Left hindlimb (tissue), 1 donor: ENCODE measurements around the gene MYO7A.

Experiments used
- DNase-seq: peaks from one replicate; pipeline ENCODE4 v3.0.0-alpha.2; 2018

MYO7A gene

DNA sequence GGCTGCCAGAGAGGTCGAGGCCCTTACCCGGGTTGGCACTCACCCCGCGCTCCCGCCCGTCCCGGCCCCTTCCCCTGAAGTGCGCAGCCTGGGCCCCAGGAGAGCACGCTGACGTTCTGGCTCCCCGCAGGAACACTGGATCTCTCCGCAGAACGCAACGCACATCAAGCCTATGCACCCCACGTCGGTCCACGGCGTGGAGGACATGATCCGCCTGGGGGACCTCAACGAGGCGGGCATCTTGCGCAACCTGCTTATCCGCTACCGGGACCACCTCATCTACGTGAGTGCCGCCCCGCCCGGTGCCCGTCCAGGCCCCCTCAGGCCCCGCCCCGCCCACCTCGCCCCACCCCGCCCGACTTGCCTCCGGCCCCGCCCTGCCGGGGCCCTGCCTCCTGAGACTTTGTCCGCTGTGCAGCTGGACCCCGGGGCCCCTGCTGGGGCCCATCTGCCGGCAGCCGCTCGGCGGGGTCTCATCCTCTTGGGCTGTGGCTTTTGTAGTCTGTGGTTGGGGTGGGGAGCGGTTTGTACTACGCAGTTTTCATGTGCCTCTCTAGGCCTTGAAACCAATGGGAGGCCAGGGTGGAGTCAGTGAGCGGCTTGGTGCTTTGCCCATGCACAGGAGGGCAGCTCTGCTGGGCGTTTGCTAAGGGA, 19.7 kb downstream of the MYO7A start:
- no peak for DNase-seq

DNA sequence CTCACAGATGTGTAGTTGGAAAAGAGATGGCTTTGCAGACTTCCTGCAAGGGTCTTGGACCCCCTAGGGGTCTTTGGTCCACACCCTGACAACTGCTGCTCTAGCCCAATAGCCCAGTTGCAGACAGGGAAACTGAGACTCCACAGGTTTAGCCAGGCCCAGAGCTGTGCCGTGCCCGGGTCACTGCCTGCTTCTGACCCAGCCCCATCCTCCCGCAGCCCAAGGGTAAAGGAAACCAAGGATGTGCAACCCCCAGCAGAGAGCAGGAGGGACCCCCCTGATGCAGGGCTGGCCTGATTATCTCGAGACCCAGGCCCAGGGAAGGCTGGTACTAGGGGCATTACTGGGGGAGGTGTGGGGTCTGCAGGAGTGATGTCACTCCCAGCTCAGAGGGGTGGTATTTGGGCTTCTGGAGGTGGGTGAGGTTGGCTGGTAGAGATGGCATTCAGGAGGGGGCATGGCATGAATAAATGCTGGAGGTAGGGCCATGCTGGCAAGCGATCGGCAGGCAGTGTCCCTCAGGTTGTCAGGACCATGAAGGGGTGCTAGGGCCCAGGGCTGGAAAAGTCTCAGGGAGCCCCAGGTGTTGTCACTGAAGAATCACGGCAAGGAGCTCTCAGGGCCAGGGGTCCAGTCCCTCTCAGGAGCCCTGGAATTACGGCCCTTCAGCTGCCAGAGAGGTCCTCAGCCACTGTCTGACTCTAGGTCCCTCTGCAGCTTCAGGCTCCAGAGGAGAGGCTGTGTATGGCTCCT, 21.1 kb downstream of the MYO7A start:
- DNase-seq, result no peak

- no peak for DNase-seq
Measured at GRCh38 chr11:77149716-77150392, 21.8 kb downstream of the MYO7A start.

- DNase-seq, result no peak
Measured at GRCh38 chr11:77150836-77151235, 22.8 kb downstream of the MYO7A start.

DNA sequence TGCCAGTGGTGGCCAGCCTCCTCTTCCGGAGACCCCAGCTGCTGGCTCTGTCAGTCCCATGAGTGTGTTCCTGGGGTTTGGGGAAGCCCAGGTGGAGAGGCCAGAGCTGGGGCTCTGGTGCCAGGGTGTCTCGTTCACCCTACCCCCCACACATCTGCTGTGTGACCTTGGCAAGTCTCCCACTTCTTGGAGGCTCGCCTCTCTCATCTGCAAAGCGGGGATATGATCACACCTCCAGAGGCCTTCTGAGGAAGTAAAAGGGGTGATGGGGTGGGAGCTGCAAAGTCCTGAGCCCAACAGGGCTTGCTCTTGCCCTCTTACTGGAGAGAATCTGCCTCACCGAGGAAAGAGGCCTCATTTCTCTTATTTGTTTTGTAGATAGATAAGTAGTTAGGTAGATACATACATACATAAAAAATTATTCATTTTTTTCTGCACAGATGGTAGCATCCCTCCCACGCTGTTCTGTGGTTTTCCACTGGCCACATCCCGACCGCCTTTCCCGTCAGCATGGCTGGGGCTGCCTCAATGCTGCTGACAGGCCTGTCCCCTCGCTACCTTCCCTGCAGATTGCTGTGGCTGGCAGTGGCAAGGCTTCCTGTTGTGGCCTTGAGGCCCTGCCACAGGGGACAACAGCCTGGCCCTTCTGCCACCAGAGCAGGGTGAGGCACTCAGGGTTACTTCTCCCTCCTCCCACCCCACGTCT, 23.9 kb downstream of the MYO7A start:
- DNase-seq, result no peak

- no peak for DNase-seq
Measured at GRCh38 chr11:77152846-77153245, 24.8 kb downstream of the MYO7A start.

DNA sequence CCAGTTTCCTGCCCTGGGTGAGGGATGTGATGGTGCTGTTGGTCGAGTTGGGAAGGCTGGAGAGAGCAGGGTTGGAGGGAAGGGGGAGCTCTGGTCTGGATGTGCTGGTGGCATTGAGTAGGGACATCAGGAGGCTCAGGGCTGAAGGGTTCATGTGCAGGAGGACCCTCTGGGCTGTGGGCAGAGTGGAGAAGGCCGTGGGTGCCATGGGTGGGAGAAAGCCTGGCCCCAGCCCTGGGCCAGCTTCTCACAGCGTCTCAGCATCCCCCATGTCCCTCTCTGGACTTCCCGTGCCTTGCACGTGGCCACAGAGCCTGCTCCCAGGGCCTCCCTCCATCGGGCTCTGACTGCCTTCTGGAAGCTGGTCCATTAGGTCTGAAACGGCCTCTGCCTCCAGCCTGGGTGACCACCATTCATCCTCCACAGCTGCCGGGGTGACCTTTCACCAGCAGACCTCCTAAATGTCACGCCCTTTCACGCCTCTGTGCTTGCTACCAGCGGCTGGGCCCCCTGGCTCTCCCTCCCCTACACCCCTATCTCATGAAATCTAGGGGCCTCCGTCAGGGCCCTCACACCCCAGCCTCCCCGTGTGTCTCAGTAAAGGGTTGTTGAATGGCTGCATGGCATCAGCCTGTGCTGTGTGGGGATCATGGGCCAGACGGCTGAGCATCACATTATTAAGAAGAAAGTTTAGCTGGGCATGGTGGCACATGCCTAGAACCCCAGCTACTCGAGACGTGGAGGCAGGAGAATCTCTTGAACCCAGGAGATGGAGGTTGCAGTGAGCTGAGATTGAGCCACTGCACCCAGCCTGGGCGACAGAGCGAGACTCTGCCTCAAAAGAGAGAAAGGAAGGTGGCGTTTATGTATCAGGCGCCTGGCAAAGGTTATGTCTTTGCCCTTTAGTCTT, 25.5 kb downstream of the MYO7A start:
- no peak for DNase-seq

- peak; percentile 79 for DNase-seq
Measured at GRCh38 chr11:77154381-77155081, 26.5 kb downstream of the MYO7A start.

DNA sequence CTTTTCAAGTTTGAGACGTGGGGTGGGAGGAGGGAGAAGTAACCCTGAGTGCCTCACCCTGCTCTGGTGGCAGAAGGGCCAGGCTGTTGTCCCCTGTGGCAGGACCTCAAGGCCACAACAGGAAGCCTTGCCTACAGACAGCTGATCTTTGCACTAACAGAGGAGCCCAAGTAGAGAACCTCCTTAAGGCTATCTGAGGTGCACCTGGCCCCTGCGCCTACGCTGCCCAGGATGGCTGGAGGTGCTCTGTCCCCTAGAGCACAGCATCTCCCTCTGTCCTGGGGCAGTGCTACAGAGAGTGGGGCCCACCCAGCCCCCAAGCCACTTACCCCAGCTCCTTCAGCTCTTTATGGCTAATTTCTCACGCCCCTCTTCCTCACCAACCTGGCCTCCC, 27.0 kb downstream of the MYO7A start:
- no peak for DNase-seq

- no peak for DNase-seq
Measured at GRCh38 chr11:77155556-77156130, 27.6 kb downstream of the MYO7A start.

- no peak for DNase-seq
Measured at GRCh38 chr11:77156396-77157195, 28.6 kb downstream of the MYO7A start.

- DNase-seq, result no peak
Measured at GRCh38 chr11:77158041-77158695, 30.1 kb downstream of the MYO7A start.

DNA sequence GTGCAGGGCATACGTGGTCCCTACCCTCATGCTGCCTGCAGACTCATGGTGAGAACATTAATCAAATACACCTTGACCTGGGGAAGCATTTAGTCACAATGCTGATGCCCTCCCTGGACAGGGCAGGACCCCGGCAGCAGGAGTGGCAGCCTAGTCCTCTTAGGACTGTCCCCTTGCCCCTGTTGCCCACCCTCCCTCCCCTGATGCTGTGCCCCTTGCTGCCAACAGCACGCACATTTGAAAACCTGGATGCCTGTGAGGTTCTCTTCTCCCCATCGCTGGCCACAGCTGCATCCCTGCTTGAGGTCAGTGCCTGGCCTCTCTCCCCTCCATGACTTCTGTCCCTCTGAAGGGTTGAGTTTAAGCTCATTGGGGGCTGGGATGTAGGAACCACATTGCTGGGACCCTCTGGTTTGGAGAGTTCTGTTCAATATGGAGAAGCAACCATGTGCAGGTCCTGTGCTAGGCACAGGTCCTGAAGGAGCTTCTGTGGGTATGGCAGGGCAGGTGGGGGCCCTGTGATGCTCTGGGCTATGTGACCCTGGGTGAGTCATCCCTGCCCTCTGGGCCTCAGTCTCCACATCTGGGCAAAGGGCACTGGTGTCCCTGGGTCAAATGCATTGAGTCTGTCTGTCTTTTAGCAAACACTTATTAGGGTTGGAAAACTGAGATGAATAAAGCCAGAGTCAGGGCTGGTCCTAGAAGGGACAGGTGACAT, 31.3 kb downstream of the MYO7A start:
- no peak for DNase-seq

DNA sequence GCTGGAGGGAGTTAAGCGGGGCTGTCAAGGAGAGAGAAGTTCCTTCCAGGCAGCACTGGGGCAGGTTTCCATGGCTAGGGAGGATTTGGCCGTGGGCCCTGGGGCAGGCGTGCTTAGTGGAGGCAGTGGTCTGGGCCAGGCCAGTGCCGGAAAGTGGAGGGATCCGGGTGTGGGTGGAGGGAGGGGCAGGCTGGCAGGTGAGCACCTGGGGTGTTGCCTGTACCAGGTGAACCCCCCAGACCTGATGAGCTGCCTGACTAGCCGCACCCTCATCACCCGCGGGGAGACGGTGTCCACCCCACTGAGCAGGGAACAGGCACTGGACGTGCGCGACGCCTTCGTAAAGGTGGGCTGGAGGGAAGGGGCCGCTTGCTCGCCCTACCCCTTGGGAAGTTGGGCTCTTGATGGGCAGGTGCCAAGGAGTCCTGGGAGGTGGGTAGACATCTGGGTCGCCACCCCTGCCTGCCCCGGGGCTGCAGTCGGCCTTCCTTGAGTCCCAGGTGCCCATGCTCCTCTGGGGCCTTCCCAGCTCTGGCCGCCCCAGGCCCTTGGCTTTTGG, 32.0 kb downstream of the MYO7A start:
- DNase-seq, result no peak

DNA sequence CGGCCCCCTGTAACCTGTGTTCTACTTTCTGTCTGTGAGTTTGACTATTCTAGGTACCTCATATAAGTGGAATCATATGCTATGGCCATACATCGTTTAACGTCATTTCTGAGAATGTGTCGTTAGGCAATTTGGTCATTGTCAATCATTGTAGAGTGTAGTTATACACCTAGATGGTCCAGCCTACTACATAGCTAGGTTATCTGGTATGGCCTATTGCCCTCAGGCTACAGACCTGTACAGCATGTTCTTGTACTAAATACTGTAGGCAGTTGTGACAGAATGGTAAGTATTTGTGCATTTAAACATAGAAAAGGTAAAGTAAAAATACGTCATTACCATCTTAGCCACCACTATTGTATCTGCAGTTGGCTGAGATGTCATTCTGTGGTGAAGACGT, 35.2 kb downstream of the MYO7A start:
- no peak for DNase-seq

GRCh38 chr11:77165066-77165465, 37.0 kb downstream of the MYO7A start:
- no peak for DNase-seq

GRCh38 chr11:77166021-77166420, 38.0 kb downstream of the MYO7A start:
- no peak for DNase-seq

DNA sequence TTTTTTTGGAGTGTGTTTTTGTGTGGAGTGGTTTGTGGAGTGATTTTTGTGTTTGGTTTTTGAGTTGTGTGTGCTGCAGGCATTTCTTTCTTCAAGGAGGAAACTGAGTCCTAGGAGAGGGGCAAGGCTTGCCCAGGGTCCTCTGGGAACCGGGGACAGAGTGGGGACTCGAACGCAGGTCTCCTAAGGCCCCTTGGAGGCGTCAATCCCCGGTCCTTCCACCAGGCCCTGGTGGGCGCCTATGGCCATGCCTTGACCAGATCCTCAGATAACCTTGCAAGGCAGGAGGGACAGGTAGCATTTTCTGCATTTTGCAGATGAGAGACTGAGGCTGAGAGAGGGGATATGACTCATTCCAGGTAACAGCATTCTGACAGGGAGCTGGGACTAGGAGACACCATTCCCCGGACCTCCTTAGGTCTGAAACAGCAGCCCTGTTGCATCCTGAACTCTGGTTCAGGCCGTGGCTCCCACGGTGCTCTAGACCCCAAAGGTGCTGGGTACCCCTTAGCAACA, 39.1 kb downstream of the MYO7A start:
- no peak for DNase-seq

- no peak for DNase-seq
Measured at GRCh38 chr11:77167791-77168190, 39.7 kb downstream of the MYO7A start.
